Peyer's patch (tissue), 4 donors: ENCODE data around the gene TIMP2.

Experiments used
- CTCF ChIP-seq, 6 experiments: fragments of 450-650 bp in 4 of 6; fragments of 200-600 bp in 2 of 6; sonication (generic) in 1 of 6; IDR thresholded peaks; one replicate each; pipeline ENCODE4 v1.5.1; 2017 to 2019; ENCODE audit warnings: antibody characterized with exemption in 6 of 6, mild to moderate bottlenecking in 3 of 6, moderate library complexity in 1 of 6
- POLR2A ChIP-seq, 2 donors: fragments of 450-650 bp; IDR thresholded peaks; one replicate each; pipeline ENCODE4 v1.5.1; 2017; ENCODE audit warnings: antibody characterized with exemption in 2 of 2, mild to moderate bottlenecking in 2 of 2, moderate library complexity in 2 of 2

- TF ChIP-seq CTCF (IDR thresholded peaks at IDR 0.05) (no peak), POLR2A (IDR thresholded peaks at IDR 0.05) (no peak)
Measured at GRCh38 chr17:78901806-78902205, 23.4 kb downstream of the TIMP2 start.
